H9 (cell line): ENCODE results near the gene TEX11. TPM values are rescaled to one million over a fixed set of nuclear protein-coding genes. Genes with fewer than 3 reads are reported as not detected.
A peak's percentile ranks its signal among the peaks of the same experiment; 100 is the strongest.

Experiments
- DNase-seq: peaks from one replicate; pipeline ENCODE4 v3.0.0-alpha.2; 2017
- H2AFZ ChIP-seq: one replicate; pipeline ENCODE4 v1.6.1; 2013; ENCODE audit warnings: mild to moderate bottlenecking, low read length, control low read depth, moderate library complexity
- H2AK5ac ChIP-seq: 2 replicates; pipeline ENCODE4 v1.6.1; 2013; ENCODE audit warnings: low read length, control low read depth, mixed read lengths; ENCODE audit not compliant: insufficient read length
- H2BK120ac ChIP-seq: one replicate; pipeline ENCODE4 v1.6.1; 2013; ENCODE audit warnings: low read depth, mild to moderate bottlenecking, low read length, control low read depth, inconsistent platforms; ENCODE audit not compliant: poor library complexity, severe bottlenecking
- H2BK12ac ChIP-seq: 2 replicates; pipeline ENCODE4 v1.6.1; 2013; ENCODE audit warnings: low read length, control low read depth, mixed read lengths, low read depth; ENCODE audit not compliant: insufficient read length
- H2BK15ac ChIP-seq: 2 replicates; pipeline ENCODE4 v1.6.1; 2013; ENCODE audit warnings: low read depth, low read length, control low read depth
- H2BK20ac ChIP-seq: one replicate; pipeline ENCODE4 v1.6.1; 2013; ENCODE audit warnings: low read depth, mild to moderate bottlenecking, low read length, control low read depth, inconsistent platforms; ENCODE audit not compliant: poor library complexity, severe bottlenecking
- H2BK5ac ChIP-seq: 2 replicates; pipeline ENCODE4 v1.6.1; 2013; ENCODE audit warnings: low read length, control low read depth, mixed read lengths; ENCODE audit not compliant: insufficient read length
- H3K14ac ChIP-seq: 2 replicates; pipeline ENCODE4 v1.6.1; 2013; ENCODE audit warnings: low read length, control low read depth; ENCODE audit not compliant: insufficient read depth
- H3K18ac ChIP-seq: 2 replicates; pipeline ENCODE4 v1.6.1; 2013; ENCODE audit warnings: low read depth, mild to moderate bottlenecking, mixed read lengths, low read length, control low read depth; ENCODE audit not compliant: insufficient read length
- H3K23ac ChIP-seq: 2 replicates; pipeline ENCODE4 v1.6.1; 2013; ENCODE audit warnings: low read length, control low read depth, mixed read lengths, low read depth; ENCODE audit not compliant: insufficient read length
- H3K23me2 ChIP-seq: 2 replicates; pipeline ENCODE4 v1.6.1; 2013; ENCODE audit warnings: low read depth, mild to moderate bottlenecking, mixed read lengths, low read length, control low read depth; ENCODE audit not compliant: insufficient read length, poor library complexity, severe bottlenecking
- H3K27ac ChIP-seq: 2 replicates; pipeline ENCODE4 v1.5.1; 2013; ENCODE audit warnings: low read length, control low read depth, mixed read lengths, low read depth; ENCODE audit not compliant: insufficient read length
- H3K27me3 ChIP-seq: 2 replicates; pipeline ENCODE4 v1.6.1; 2013; ENCODE audit warnings: low read length, control low read depth, inconsistent platforms; ENCODE audit not compliant: insufficient read depth
- H3K4ac ChIP-seq: 2 replicates; pipeline ENCODE4 v1.6.1; 2013; ENCODE audit warnings: low read depth, mild to moderate bottlenecking, control low read depth, inconsistent platforms, low read length, moderate library complexity
- H3K4me1 ChIP-seq: 2 replicates; pipeline ENCODE4 v1.6.1; 2013; ENCODE audit warnings: low read length, control low read depth, inconsistent platforms; ENCODE audit not compliant: insufficient read depth
- H3K4me2 ChIP-seq: 2 replicates; pipeline ENCODE4 v1.6.1; 2013; ENCODE audit warnings: low read length, control low read depth, mixed read lengths; ENCODE audit not compliant: insufficient read length, insufficient read depth
- H3K56ac ChIP-seq: 2 replicates; pipeline ENCODE4 v1.6.1; 2013; ENCODE audit warnings: low read depth, mild to moderate bottlenecking, mixed read lengths, low read length, control low read depth; ENCODE audit not compliant: insufficient read length
- H3K79me1 ChIP-seq: 2 replicates; pipeline ENCODE4 v1.6.1; 2013; ENCODE audit warnings: low read depth, mild to moderate bottlenecking, moderate library complexity, low read length, control low read depth, inconsistent platforms; ENCODE audit not compliant: insufficient read depth, poor library complexity, severe bottlenecking
- H3K79me2 ChIP-seq: 2 replicates; pipeline ENCODE4 v1.6.1; 2013; ENCODE audit warnings: low read length, control low read depth, inconsistent platforms; ENCODE audit not compliant: insufficient read depth
- H3K9ac ChIP-seq: 2 replicates; pipeline ENCODE4 v1.6.1; 2013; ENCODE audit warnings: low read length, control low read depth, mixed read lengths; ENCODE audit not compliant: insufficient read length; ENCODE audit errors: extremely low read depth
- H3K9me3 ChIP-seq: one replicate; pipeline ENCODE4 v1.6.1; 2013; ENCODE audit warnings: low read depth, low read length, inconsistent platforms; ENCODE audit not compliant: control insufficient read depth
- H3T11ph ChIP-seq: one replicate; pipeline ENCODE4 v1.6.1; 2013; ENCODE audit warnings: mild to moderate bottlenecking, low read length, control low read depth, inconsistent platforms
- H4K20me1 ChIP-seq: one replicate; pipeline ENCODE4 v1.6.1; 2013; ENCODE audit not compliant: control insufficient read depth, insufficient read length, insufficient read depth
- H4K5ac ChIP-seq: 2 replicates; pipeline ENCODE4 v1.6.1; 2013; ENCODE audit warnings: low read depth, mild to moderate bottlenecking, mixed read lengths, low read length, control low read depth; ENCODE audit not compliant: insufficient read length
- H4K8ac ChIP-seq: replicated peaks from 2 replicates; pipeline ENCODE4 v1.6.1; 2013; ENCODE audit warnings: low read length, control low read depth, mixed read lengths, low read depth; ENCODE audit not compliant: insufficient read length
- H4K91ac ChIP-seq: 2 replicates; pipeline ENCODE4 v1.6.1; 2013; ENCODE audit warnings: low read depth, mild to moderate bottlenecking, moderate library complexity, mixed read lengths, low read length, control low read depth; ENCODE audit not compliant: insufficient read length
- H3K27ac Mint-ChIP-seq, 3 experiments: 2 replicates in 2 of 3; 3 replicates in 1 of 3; pipeline ENCODE4 v1.8.0; 2020 to 2021; ENCODE audit warnings: mixed read lengths in 3 of 3, mild to moderate bottlenecking in 1 of 3, moderate library complexity in 1 of 3
- H3K27me3 Mint-ChIP-seq: 2 replicates; pipeline ENCODE4 v1.8.0; 2021; ENCODE audit warnings: low read depth, mild to moderate bottlenecking, moderate library complexity, mixed read lengths
- H3K36me3 Mint-ChIP-seq, 3 experiments: 2 replicates in 2 of 3; 3 replicates in 1 of 3; pipeline ENCODE4 v1.8.0; 2020 to 2021; ENCODE audit warnings: low read depth in 3 of 3, mixed read lengths in 3 of 3; ENCODE audit not compliant: insufficient read depth in 1 of 3
- H3K4me1 Mint-ChIP-seq, 2 experiments: 2 replicates each; pipeline ENCODE4 v1.8.0; 2020; ENCODE audit warnings: mixed read lengths in 2 of 2
- H3K4me3 Mint-ChIP-seq, 2 experiments: 2 replicates in 1 of 2; 3 replicates in 1 of 2; pipeline ENCODE4 v1.8.0; 2020 to 2021; ENCODE audit warnings: mild to moderate bottlenecking in 2 of 2, mixed read lengths in 2 of 2, moderate library complexity in 1 of 2
- H3K9me3 Mint-ChIP-seq, 2 experiments: 2 replicates in 1 of 2; 3 replicates in 1 of 2; pipeline ENCODE4 v1.8.0; 2020; ENCODE audit warnings: mild to moderate bottlenecking in 2 of 2, mixed read lengths in 2 of 2, moderate library complexity in 1 of 2
- WGBS: extraction: QIAGEN DNeasy Blood & Tissue Kit; methylation state at CpG from one replicate; pipeline ENCODE4 v1.1.7; 2013; ENCODE audit warnings: missing lambda C conversion rate, low lambda C conversion rate, mixed read lengths; ENCODE audit not compliant: insufficient read length; ENCODE audit errors: extremely low coverage; 5-methylcytosine and 5-hydroxymethylcytosine counted together
- long read RNA-seq: library from polyadenylated mRNA; unstranded; transcript quantifications from one replicate; pipeline ENCODE4 v2.0.0, GENCODE V29; 2020
- total RNA-seq: library from RNA; stranded (reverse); gene quantifications from 2 replicates; pipeline ENCODE4 v1.2.1, GENCODE V29; 2021
- TF ChIP-seq, protein P1 (sequence below): fragments of 200-600 bp; sonication (generic); conservative IDR thresholded peaks from 3 replicates; pipeline ENCODE4 v1.8.0; 2021; ENCODE audit warnings: antibody characterized with exemption, mild to moderate bottlenecking

Gene TEX11
- total RNA-seq, result 0.22 and 0.24 TPM in 2 replicates
- long read RNA-seq, partial matches to known transcripts, result 0 of 6 reads
- long read RNA-seq, other reads (novel, unspliced or antisense), result 4 of 6 reads

DNA sequence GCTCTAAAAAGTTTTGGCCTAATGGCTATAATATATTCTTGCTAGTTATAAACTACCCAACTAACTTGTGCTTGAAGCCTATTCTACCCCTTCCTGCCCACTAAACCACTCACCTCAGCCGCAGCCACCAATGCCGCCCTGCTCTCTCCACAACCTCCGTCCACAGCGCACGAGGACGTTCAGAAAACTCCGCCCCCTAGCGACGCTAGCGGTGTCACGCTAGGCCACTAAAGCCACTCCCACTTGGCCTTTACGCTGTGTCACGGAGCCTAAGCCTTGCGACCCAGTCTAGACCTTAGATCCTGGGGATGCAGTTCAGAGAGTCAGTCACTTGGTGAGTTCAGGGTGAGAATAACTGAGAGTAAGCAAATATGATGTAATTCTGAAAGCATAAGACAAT is at the start of gene TEX11:
TSS of gene TEX11 (minus strand) at position 171 of the 400 bp plus-strand sequence. CDS start 922 bp downstream, outside the sequence.
- no peaks in the 10 kb centered on the region for H3K79me1 ChIP-seq
- DNase-seq, result peak; percentile 64

More for the DNA sequence above, at the start of gene TEX11:
- TF ChIP-seq, protein P1, sequence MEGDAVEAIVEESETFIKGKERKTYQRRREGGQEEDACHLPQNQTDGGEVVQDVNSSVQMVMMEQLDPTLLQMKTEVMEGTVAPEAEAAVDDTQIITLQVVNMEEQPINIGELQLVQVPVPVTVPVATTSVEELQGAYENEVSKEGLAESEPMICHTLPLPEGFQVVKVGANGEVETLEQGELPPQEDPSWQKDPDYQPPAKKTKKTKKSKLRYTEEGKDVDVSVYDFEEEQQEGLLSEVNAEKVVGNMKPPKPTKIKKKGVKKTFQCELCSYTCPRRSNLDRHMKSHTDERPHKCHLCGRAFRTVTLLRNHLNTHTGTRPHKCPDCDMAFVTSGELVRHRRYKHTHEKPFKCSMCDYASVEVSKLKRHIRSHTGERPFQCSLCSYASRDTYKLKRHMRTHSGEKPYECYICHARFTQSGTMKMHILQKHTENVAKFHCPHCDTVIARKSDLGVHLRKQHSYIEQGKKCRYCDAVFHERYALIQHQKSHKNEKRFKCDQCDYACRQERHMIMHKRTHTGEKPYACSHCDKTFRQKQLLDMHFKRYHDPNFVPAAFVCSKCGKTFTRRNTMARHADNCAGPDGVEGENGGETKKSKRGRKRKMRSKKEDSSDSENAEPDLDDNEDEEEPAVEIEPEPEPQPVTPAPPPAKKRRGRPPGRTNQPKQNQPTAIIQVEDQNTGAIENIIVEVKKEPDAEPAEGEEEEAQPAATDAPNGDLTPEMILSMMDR, result peak; percentile 47; the same call in 2 of the 3 replicates
- no peaks in the 10 kb centered on the region for H3K27me3 ChIP-seq
- no peak within 1 kb of the TSS for H4K8ac ChIP-seq
- no peak within 1 kb of the TSS; a peak in 1 of 7 replicates for H3K27ac Mint-ChIP-seq
- H3K4me1 Mint-ChIP-seq, result no peaks in the 10 kb centered on the region
- H3K18ac ChIP-seq, result no peak within 1 kb of the TSS
- no peak within 1 kb of the TSS for H2BK120ac ChIP-seq
- peaks cover 4 to 10% (median 6%) of the 10 kb centered on the region in 3 experiments; a peak in 5 of 7 replicates for H3K36me3 Mint-ChIP-seq
- H3T11ph ChIP-seq, result no peak within 1 kb of the TSS
- no peak within 1 kb of the TSS for H3K23ac ChIP-seq
- H2BK12ac ChIP-seq, result no peak within 1 kb of the TSS
- H3K4me1 ChIP-seq, result no peaks in the 10 kb centered on the region; the same call in 1 of the 2 replicates
- no peak within 1 kb of the TSS for H2BK20ac ChIP-seq
- no peaks in the 10 kb centered on the region for H4K20me1 ChIP-seq
- no peak within 1 kb of the TSS for H3K14ac ChIP-seq
- no peak within 1 kb of the TSS for H2BK15ac ChIP-seq
- peaks cover 13% of the 10 kb centered on the region for H3K9me3 ChIP-seq
- H2BK5ac ChIP-seq, result no peak within 1 kb of the TSS
- H3K9me3 Mint-ChIP-seq, result peaks cover 58 to 60% of the 10 kb centered on the region in 2 experiments
- H3K4me3 Mint-ChIP-seq, result no peak within 1 kb of the TSS
- no peaks in the 10 kb centered on the region for H3K79me2 ChIP-seq
- no peak within 1 kb of the TSS for H3K27ac ChIP-seq
- no peak within 1 kb of the TSS for H4K91ac ChIP-seq
- no peak within 1 kb of the TSS for H2AFZ ChIP-seq
- no peak within 1 kb of the TSS for H3K4ac ChIP-seq
- no peak within 1 kb of the TSS for H3K9ac ChIP-seq
- no CpG with 5 or more reads among the region's 14 CpGs for WGBS
- H3K27me3 Mint-ChIP-seq, result no peaks in the 10 kb centered on the region; the same call in 1 of the 2 replicates
- no peak within 1 kb of the TSS for H3K56ac ChIP-seq
- H4K5ac ChIP-seq, result no peak within 1 kb of the TSS
- H2AK5ac ChIP-seq, result no peak within 1 kb of the TSS
- no peak within 1 kb of the TSS for H3K4me2 ChIP-seq
- no peaks in the 10 kb centered on the region for H3K23me2 ChIP-seq
